SK-N-SH (cell line): Measurements from ENCODE around the gene IPPK. TPM values are rescaled to one million over a fixed set of nuclear protein-coding genes. Genes with fewer than 3 reads are reported as not detected.

Experiments used
- CTCF ChIA-PET: fragments of 300-600, 350-600 bp; formaldehyde crosslinking; extraction: SDS; loops from one replicate; lab custom pipeline; 2021; lab: Yijun Ruan, JAX
- POLR2A ChIA-PET: fragments of 350-600 bp; sonication (Branson Sonifier 250); formaldehyde crosslinking; extraction: SDS; loops from one replicate; lab custom pipeline; 2020; ENCODE audit warnings: antibody characterized with exemption, inconsistent platforms; lab: Yijun Ruan, JAX
- DNase-seq: peaks from one replicate; pipeline ENCODE4 v3.0.0; 2012
- H2AFZ ChIP-seq: fragments of 200-600 bp; sonication (generic); 2 replicates; pipeline ENCODE4 v1.8.1; 2016; ENCODE audit warnings: antibody characterized with exemption, mild to moderate bottlenecking, low read depth
- H3F3A ChIP-seq: fragments of 200-600 bp; sonication (generic); replicated peaks from 2 replicates; pipeline ENCODE3; 2016; ENCODE audit warnings: antibody characterized with exemption, mild to moderate bottlenecking; ENCODE audit not compliant: insufficient read depth
- H3K27ac ChIP-seq, 2 experiments: fragments of 200-500 bp in 1 of 2; fragments of 200-600 bp in 1 of 2; sonication (Bioruptor generic) in 1 of 2; sonication (generic), shearing (Covaris generic) in 1 of 2; 2 replicates each; pipeline versions ENCODE4 v1.5.1 to v1.6.1; 2014 to 2016; ENCODE audit warnings: low read depth in 2 of 2, inconsistent platforms in 1 of 2, low read length in 1 of 2, mild to moderate bottlenecking in 1 of 2, mixed read lengths in 1 of 2
- H3K27me3 ChIP-seq: fragments of 200-600 bp; sonication (generic), shearing (Covaris generic); 2 replicates; pipeline ENCODE4 v1.6.1; 2016; ENCODE audit warnings: mixed run types; ENCODE audit not compliant: insufficient read depth
- H3K36me3 ChIP-seq, 2 experiments: fragments of 200-500 bp in 1 of 2; fragments of 200-600 bp in 1 of 2; sonication (Bioruptor generic) in 1 of 2; sonication (generic) in 1 of 2; replicated peaks in 1 of 2; 2 replicates each; pipeline versions ENCODE3 to v1.5.1; 2014 to 2016; ENCODE audit warnings: low read length in 1 of 2, mild to moderate bottlenecking in 1 of 2; ENCODE audit not compliant: insufficient read depth in 2 of 2, control insufficient read depth in 1 of 2
- H3K4me1 ChIP-seq, 2 experiments: fragments of 200-500 bp in 1 of 2; fragments of 200-600 bp in 1 of 2; sonication (Bioruptor generic) in 1 of 2; sonication (generic), shearing (Covaris generic) in 1 of 2; 2 replicates each; pipeline versions ENCODE4 v1.5.1 to v1.6.1; 2014 to 2016; ENCODE audit warnings: low read depth in 1 of 2, low read length in 1 of 2, mixed run types in 1 of 2; ENCODE audit not compliant: insufficient read depth in 2 of 2, control insufficient read depth in 1 of 2
- H3K4me2 ChIP-seq: fragments of 200-600 bp; sonication (generic), shearing (Covaris generic); 2 replicates; pipeline ENCODE4 v1.6.1; 2017; ENCODE audit warnings: mixed run types
- H3K4me3 ChIP-seq, 2 experiments: fragments of 200-500 bp in 1 of 2; fragments of 200-600 bp in 1 of 2; sonication (Bioruptor generic) in 1 of 2; sonication (generic), shearing (Covaris generic) in 1 of 2; 2 replicates each; pipeline versions ENCODE4 v1.5.1 to v1.8.1; 2014 to 2016; ENCODE audit warnings: low read depth in 2 of 2, inconsistent platforms in 1 of 2, low read length in 1 of 2, mild to moderate bottlenecking in 1 of 2, mixed read lengths in 1 of 2, moderate library complexity in 1 of 2
- H3K79me2 ChIP-seq: fragments of 200-600 bp; sonication (generic); 2 replicates; pipeline ENCODE4 v1.8.1; 2017; ENCODE audit warnings: mild to moderate bottlenecking; ENCODE audit not compliant: insufficient read depth
- H3K9ac ChIP-seq: fragments of 200-600 bp; sonication (generic); 2 replicates; pipeline ENCODE4 v1.6.1; 2017; ENCODE audit warnings: mixed run types
- H3K9me2 ChIP-seq: fragments of 200-600 bp; sonication (generic); 2 replicates; pipeline ENCODE4 v1.6.1; 2017; ENCODE audit warnings: mixed run types
- H3K9me3 ChIP-seq: fragments of 200-600 bp; sonication (generic); 2 replicates; pipeline ENCODE4 v1.6.1; 2017; ENCODE audit warnings: mixed run types, mild to moderate bottlenecking, moderate library complexity
- H4K20me1 ChIP-seq: fragments of 200-600 bp; sonication (generic); 2 replicates; pipeline ENCODE4 v1.6.1; 2017; ENCODE audit warnings: mild to moderate bottlenecking, mixed run types; ENCODE audit not compliant: insufficient read depth
- CHD2 ChIP-seq: fragments of 150-350 bp; IDR thresholded peaks from 2 replicates; pipeline ENCODE4 v1.6.1; 2018; ENCODE audit warnings: low read length; ENCODE audit not compliant: partially characterized antibody
- EP300 ChIP-seq, 2 experiments: IDR thresholded peaks; 2 replicates each; pipeline versions ENCODE4 v1.4.0 to v1.6.1; 2012; ENCODE audit warnings: borderline replicate concordance in 1 of 2, low read depth in 1 of 2, low read length in 1 of 2
- EZH2phosphoT487 ChIP-seq: fragments of 200-600 bp; sonication (generic); IDR thresholded peaks from 2 replicates; pipeline ENCODE4 v1.6.1; 2017; ENCODE audit warnings: low read depth, mixed run types, mild to moderate bottlenecking, antibody characterized with exemption, moderate library complexity, borderline replicate concordance
- FOSL2 ChIP-seq: IDR thresholded peaks from 2 replicates; pipeline ENCODE4 v1.4.0; 2012; ENCODE audit warnings: low read depth, mild to moderate bottlenecking, moderate library complexity, borderline replicate concordance
- GATA2 ChIP-seq: sonication (generic); formaldehyde crosslinking; IDR thresholded peaks from 2 replicates; pipeline ENCODE4 v1.5.0; 2020; ENCODE audit warnings: mild to moderate bottlenecking, missing genetic modification reagents
- JUND ChIP-seq: IDR thresholded peaks from 2 replicates; pipeline ENCODE4 v1.4.0; 2012
- MAX ChIP-seq: IDR thresholded peaks from 2 replicates; pipeline ENCODE4 v1.4.0; 2012; ENCODE audit warnings: low read depth
- NRF1 ChIP-seq: IDR thresholded peaks from 2 replicates; pipeline ENCODE4 v1.6.1; 2012; ENCODE audit warnings: low read depth, mild to moderate bottlenecking, low read length
- POLR2AphosphoS5 ChIP-seq: IDR thresholded peaks from 2 replicates; pipeline ENCODE4 v1.6.1; 2012; ENCODE audit warnings: low read depth, low read length
- RXRA ChIP-seq: IDR thresholded peaks from 2 replicates; pipeline ENCODE4 v1.4.0; 2012; ENCODE audit warnings: low read depth, mild to moderate bottlenecking, borderline replicate concordance
- SIN3A ChIP-seq: IDR thresholded peaks from 2 replicates; pipeline ENCODE4 v1.6.1; 2012; ENCODE audit warnings: low read depth, mild to moderate bottlenecking, low read length, moderate library complexity, borderline replicate concordance
- TAF1 ChIP-seq: IDR thresholded peaks from 2 replicates; pipeline ENCODE4 v1.6.1; 2012; ENCODE audit warnings: low read depth, mild to moderate bottlenecking, low read length, moderate library complexity, borderline replicate concordance
- TCF12 ChIP-seq: IDR thresholded peaks from 2 replicates; pipeline ENCODE4 v1.4.0; 2012
- YY1 ChIP-seq: IDR thresholded peaks from 2 replicates; pipeline ENCODE4 v1.4.0; 2012; ENCODE audit warnings: low read depth, mild to moderate bottlenecking
- WGBS: methylation state at CpG from one replicate; pipeline ENCODE4 v1.1.6; 2017; ENCODE audit warnings: low lambda C conversion rate; 5-methylcytosine and 5-hydroxymethylcytosine counted together
- polyA plus RNA-seq, 3 experiments: library from polyadenylated mRNA; depleted of rRNA; stranded (reverse); fragments of >200 nt; gene quantifications; 2 replicates each; pipeline ENCODE4 v1.2.3, GENCODE V29; 2012

Gene IPPK
- polyA plus RNA-seq, 1 of the 3 experiments (the other 2 are of a cell fraction) = 16.5 TPM

GRCh38 chr9:92669527-92669889 lies 423 bp downstream of the IPPK start:
- H3K79me2 ChIP-seq = peaks cover 72% of the 10 kb centered on the region
- WGBS = 0% methylated on average over 19 of the region's 29 CpGs
- ChIA-PET CTCF (interaction anchor here (0.6 to 2.6 kb wide), 4 partner anchors 11 to 121 kb away, joined by 3 to 13 read pairs (median 8); no protein-coding TSS in a partner anchor), POLR2A (interaction anchor here (0.9 to 1.3 kb wide), 2 partner anchors 19 to 344 kb away, joined by 4 to 6 read pairs; partner anchors contain the start of genes CENPP and NOL8)
- H3K4me3 ChIP-seq = peak overlapping the region; percentile 88 to 94
- H3K9ac ChIP-seq = peak overlapping the region; percentile 98
- H3K9me3 ChIP-seq = no peaks in the 10 kb centered on the region
- peak overlapping the region; percentile 67 to 98 for H3K27ac ChIP-seq
- H4K20me1 ChIP-seq = peaks cover 17% of the 10 kb centered on the region; the same call in 1 of the 2 replicates
- peak; percentile 71 for DNase-seq
- peak overlapping the region; percentile 74 for H3K4me2 ChIP-seq
- H3K36me3 ChIP-seq = peaks cover 10 to 16% of the 10 kb centered on the region in 2 experiments
- H3K4me1 ChIP-seq = peaks cover 0 to 27% of the 10 kb centered on the region in 2 experiments; a peak in 2 of 4 replicates
- TF ChIP-seq JUND = no peak
- no peak for TF ChIP-seq SIN3A
- TF ChIP-seq CHD2 = no peak
- TF ChIP-seq NRF1 = no peak
- TF ChIP-seq FOSL2 = no peak
- TF ChIP-seq YY1 = no peak
- no peak for TF ChIP-seq MAX
- no peak for TF ChIP-seq GATA2 (CRISPR knock-in tag)
- TF ChIP-seq EP300 (IDR thresholded peaks at IDR 0.05; ENCODE audit: borderline replicate concordance in 1 of 2, low read depth in 1 of 2, low read length in 1 of 2) = no peak
- no peak for TF ChIP-seq RXRA
- TF ChIP-seq EZH2phosphoT487 = no peak
- peak overlapping the region; percentile 69 for H2AFZ ChIP-seq
- H3K9me2 ChIP-seq = no peaks in the 10 kb centered on the region
- H3F3A ChIP-seq = peaks cover 15% of the 10 kb centered on the region
- no peaks in the 10 kb centered on the region for H3K27me3 ChIP-seq

- H3K36me3 ChIP-seq = peaks cover 10 to 16% of the 10 kb centered on the region in 2 experiments
- H3K9me3 ChIP-seq = no peaks in the 10 kb centered on the region
- peaks cover 0 to 27% of the 10 kb centered on the region in 2 experiments; a peak in 2 of 4 replicates for H3K4me1 ChIP-seq
- peak overlapping the region; percentile 74 for H3K4me2 ChIP-seq
- H3K27ac ChIP-seq = peak overlapping the region; percentile 67 to 98
- POLR2A ChIA-PET = no interaction called here
- CTCF ChIA-PET = interaction anchor here (0.7 kb wide), 1 partner anchor 19 kb away, joined by 3 read pairs; no protein-coding TSS in a partner anchor
- peak overlapping the region; percentile 98 for H3K9ac ChIP-seq
- no peaks in the 10 kb centered on the region for H3K27me3 ChIP-seq
- H3K79me2 ChIP-seq = peaks cover 78% of the 10 kb centered on the region
- TF ChIP-seq TCF12 (no peak), TAF1 (peak; percentile 49; the same call in 1 of the 2 replicates), GATA2 (CRISPR knock-in tag) (no peak), MAX (peak; percentile 41), POLR2AphosphoS5 (peak; percentile 36; the same call in 1 of the 2 replicates)
- H3K4me3 ChIP-seq = peak overlapping the region; percentile 88 to 94
- H3K9me2 ChIP-seq = no peaks in the 10 kb centered on the region
- peak overlapping the region; percentile 69; the same call in 1 of the 2 replicates for H2AFZ ChIP-seq
- peaks cover 15% of the 10 kb centered on the region for H3F3A ChIP-seq
- DNase-seq = peak; percentile 53
- 12% methylated on average over 13 of the region's 14 CpGs for WGBS
- H4K20me1 ChIP-seq = peaks cover 22% of the 10 kb centered on the region; the same call in 1 of the 2 replicates
These were observed 995 bp downstream of the IPPK start for GRCh38 chr9:92668746-92669526.
